DMS53 treated with DMSO at 0.1 percent for 48 hours (cell line): ENCODE data around the gene SLC16A6.
"Not testable (repeated sequence)": the region's sequence is repeated elsewhere in the genome, so short reads cannot be mapped to it uniquely, and the experiment has no call there.

ENCODE experiments used
- DNase-seq: peaks from one replicate; lab custom pipeline; 2025; ENCODE audit not compliant: unreplicated experiment; lab: John Stamatoyannopoulos, UW

The SLC16A6 gene

GRCh38 chr17:68225055-68225454 lies 65.9 kb downstream of the SLC16A6 start:
- not testable (repeated sequence) for DNase-seq

GRCh38 chr17:68222606-68223005 lies 68.3 kb downstream of the SLC16A6 start:
- no peak for DNase-seq

- DNase-seq = no peak
Observed at GRCh38 chr17:68221786-68222185, 69.1 kb downstream of the SLC16A6 start.

GRCh38 chr17:68220786-68221185 lies 70.1 kb downstream of the SLC16A6 start:
- not testable (repeated sequence) for DNase-seq

GRCh38 chr17:68220186-68220585 lies 70.7 kb downstream of the SLC16A6 start:
- DNase-seq = not testable (repeated sequence)

GRCh38 chr17:68219429-68219828 lies 71.5 kb downstream of the SLC16A6 start:
- not testable (repeated sequence) for DNase-seq
